ENCODE measurements around the gene ATAD3A.

ATAD3A gene

GRCh38 chr1:1543706-1544099, 31.7 kb downstream of the ATAD3A start:
- no peaks in the 10 kb centered on the region for H3F3A ChIP-seq (ENCODE audit: control insufficient read depth, insufficient read depth)
- TF ChIP-seq EZH2phosphoT487 (IDR thresholded peaks at IDR 0.05; ENCODE audit: borderline replicate concordance, low read length) (no peak), CTCF (IDR thresholded peaks at IDR 0.05; ENCODE audit: low read depth, low read length, poor library complexity, severe bottlenecking) (no peak)
- no peaks in the 10 kb centered on the region for H4K20me1 ChIP-seq (ENCODE audit: control insufficient read depth, insufficient read depth, low read depth, low read length)
- H3K27me3 ChIP-seq (ENCODE audit: control insufficient read depth, low read length), result no peaks in the 10 kb centered on the region
- no peak overlapping the region for H3K4me2 ChIP-seq (ENCODE audit: low read length)
- peaks cover 1% of the 10 kb centered on the region for H3K79me2 ChIP-seq (ENCODE audit: control insufficient read depth, low read length)
- H3K4me3 ChIP-seq (ENCODE audit: low read length), result no peak overlapping the region
- H3K9me2 ChIP-seq (replicated peaks; ENCODE audit: control insufficient read depth, low read length), result no peaks in the 10 kb centered on the region
- no peaks in the 10 kb centered on the region for H3K4me1 ChIP-seq (ENCODE audit: control insufficient read depth, low read length)
- peaks cover 35% of the 10 kb centered on the region for H3K36me3 ChIP-seq (ENCODE audit: control insufficient read depth, low read length)
- H3K27ac ChIP-seq (ENCODE audit: low read depth, low read length), result no peak overlapping the region
- no peaks in the 10 kb centered on the region for H3K9me3 ChIP-seq (ENCODE audit: control insufficient read depth, insufficient read depth, low read length)

GRCh38 chr1:1544544-1544943, 32.6 kb downstream of the ATAD3A start:
- Histone ChIP-seq H3K9me2 (replicated peaks; ENCODE audit: control insufficient read depth, low read length) (no peaks in the 10 kb centered on the region), H3K9me3 (ENCODE audit: control insufficient read depth, insufficient read depth, low read length) (no peaks in the 10 kb centered on the region), H3F3A (ENCODE audit: control insufficient read depth, insufficient read depth) (no peaks in the 10 kb centered on the region), H4K20me1 (ENCODE audit: control insufficient read depth, insufficient read depth, low read depth, low read length) (no peaks in the 10 kb centered on the region), H3K4me3 (ENCODE audit: low read length) (no peak overlapping the region), H3K27ac (ENCODE audit: low read depth, low read length) (no peak overlapping the region), H3K36me3 (ENCODE audit: control insufficient read depth, low read length) (peaks cover 37% of the 10 kb centered on the region), H3K4me2 (ENCODE audit: low read length) (no peak overlapping the region), H3K4me1 (ENCODE audit: control insufficient read depth, low read length) (no peaks in the 10 kb centered on the region), H3K27me3 (ENCODE audit: control insufficient read depth, low read length) (no peaks in the 10 kb centered on the region), H3K79me2 (ENCODE audit: control insufficient read depth, low read length) (peaks cover 3% of the 10 kb centered on the region)
- TF ChIP-seq CTCF (IDR thresholded peaks at IDR 0.05; ENCODE audit: low read depth, low read length, poor library complexity, severe bottlenecking) (no peak), EZH2phosphoT487 (IDR thresholded peaks at IDR 0.05; ENCODE audit: borderline replicate concordance, low read length) (no peak)

- Histone ChIP-seq H3K27ac (ENCODE audit: low read depth, low read length) (no peak overlapping the region), H3K4me1 (ENCODE audit: control insufficient read depth, low read length) (no peaks in the 10 kb centered on the region), H3K79me2 (ENCODE audit: control insufficient read depth, low read length) (peaks cover 13% of the 10 kb centered on the region), H3K4me2 (ENCODE audit: low read length) (no peak overlapping the region), H3F3A (ENCODE audit: control insufficient read depth, insufficient read depth) (no peaks in the 10 kb centered on the region), H3K36me3 (ENCODE audit: control insufficient read depth, low read length) (peaks cover 32% of the 10 kb centered on the region), H3K9me3 (ENCODE audit: control insufficient read depth, insufficient read depth, low read length) (no peaks in the 10 kb centered on the region), H3K9me2 (replicated peaks; ENCODE audit: control insufficient read depth, low read length) (no peaks in the 10 kb centered on the region), H3K27me3 (ENCODE audit: control insufficient read depth, low read length) (no peaks in the 10 kb centered on the region), H3K4me3 (ENCODE audit: low read length) (no peak overlapping the region), H4K20me1 (ENCODE audit: control insufficient read depth, insufficient read depth, low read depth, low read length) (no peaks in the 10 kb centered on the region)
- TF ChIP-seq CTCF (IDR thresholded peaks at IDR 0.05; ENCODE audit: low read depth, low read length, poor library complexity, severe bottlenecking) (no peak), EZH2phosphoT487 (IDR thresholded peaks at IDR 0.05; ENCODE audit: borderline replicate concordance, low read length) (no peak)
These were observed 34.2 kb downstream of the ATAD3A start for GRCh38 chr1:1545946-1546737.
